ENCODE results near the gene ABCF1. TPM values are rescaled to one million over a fixed set of nuclear protein-coding genes. Genes with fewer than 3 reads are reported as not detected.
A peak's percentile ranks its signal among the peaks of the same experiment; 100 is the strongest.

ABCF1 gene
- total and polyA plus RNA-seq, 2 of the 8 experiments (the other 6 are each of a cell fraction or from before 2014, with no cell fraction given), result 48.8 to 123 TPM

GRCh38 chr6:30614044-30614842 lies 43.0 kb downstream of the ABCF1 start:
- H2AK5ac ChIP-seq (ENCODE audit: low read depth, low read length), result 0 out of 2 replicates have a peak overlapping the region, but pooled peaks have one; percentile 34
- H3K23ac ChIP-seq (ENCODE audit: insufficient read length), result no peak overlapping the region
- no peak for DNase-seq (ENCODE audit: low read depth in 1 of 2, low spot score in 2 of 2)
- H2BK120ac ChIP-seq (replicated peaks; ENCODE audit: low read depth, low read length), result no peak overlapping the region
- peak overlapping the region in 3 of 4 experiments; percentile 58 to 100 (median 59); a peak in 6 of 7 replicates for H3K9ac ChIP-seq (replicated peaks in 1 of 4; ENCODE audit: extremely low read depth in 1 of 4, low read depth in 3 of 4, low read length in 3 of 4)
- H2BK5ac ChIP-seq (ENCODE audit: low read depth, low read length), result peak overlapping the region; percentile 53; the same call in 1 of the 2 replicates
- H3K18ac ChIP-seq (ENCODE audit: extremely low read depth, low read length), result peak overlapping the region; percentile 34; the same call in 1 of the 2 replicates
- CTCF ChIA-PET (ENCODE audit: partially characterized antibody), result interaction anchor here (0.6 to 2.4 kb wide), 7 partner anchors 9 to 27 kb away, joined by 3 to 17 read pairs (median 3); no protein-coding TSS in a partner anchor
- H2BK12ac ChIP-seq (ENCODE audit: low read depth, low read length), result peak overlapping the region; percentile 35; the same call in 1 of the 2 replicates
- WGBS, 2 experiments (ENCODE audit: extremely low coverage in 1 of 2, insufficient coverage in 1 of 2, insufficient read length in 1 of 2, insufficient replicate concordance in 2 of 2, low coverage in 1 of 2, low lambda C conversion rate in 2 of 2, missing lambda C conversion rate in 1 of 2), result 72% methylated on average over 8 of the region's 8 CpGs; no CpG with 5 or more reads in 1 of the 2 experiments
- no peaks in the 10 kb centered on the region for H3K27me3 ChIP-seq (replicated peaks in 1 of 4; ENCODE audit: control insufficient read depth in 3 of 4, extremely low read depth in 1 of 4, insufficient read depth in 3 of 4, low read length in 3 of 4)
- no peak overlapping the region for H4K5ac ChIP-seq (ENCODE audit: insufficient read length, low read depth, low read length)
- H3K36me3 ChIP-seq (ENCODE audit: control insufficient read depth in 2 of 4, insufficient read depth in 4 of 4, low read length in 3 of 4), result peaks cover 6 to 48% (median 19%) of the 10 kb centered on the region in 4 experiments
- H4K20me1 ChIP-seq (replicated peaks in 1 of 2; ENCODE audit: control insufficient read depth in 1 of 2, insufficient read depth in 2 of 2, low read length in 2 of 2), result peaks cover 1 to 4% of the 10 kb centered on the region in 2 experiments
- no peak overlapping the region for H4K91ac ChIP-seq (replicated peaks; ENCODE audit: insufficient read length, low read length)
- H3K27ac ChIP-seq (ENCODE audit: low read depth, low read length), result peak overlapping the region; percentile 98
- H2AFZ ChIP-seq (ENCODE audit: low read length), result no peak overlapping the region
- no peak overlapping the region for H2BK15ac ChIP-seq (ENCODE audit: low read length)
- POLR2A ChIA-PET (ENCODE audit: partially characterized antibody), result interaction anchor here (0.6 to 4.8 kb wide), 45 partner anchors 10 to 551 kb away, joined by 3 to 443 read pairs (median 6); partner anchors contain the start of genes ABCF1, ATAT1, C6orf136 and DHX16
- peaks cover 4 to 72% of the 10 kb centered on the region in 2 experiments; a peak in 3 of 4 replicates for H3K79me2 ChIP-seq (ENCODE audit: control insufficient read depth in 1 of 2, insufficient read depth in 2 of 2, low read length in 2 of 2)
- no peak for FAIRE-seq
- peaks cover 14% of the 10 kb centered on the region for H3K23me2 ChIP-seq (ENCODE audit: low read depth, low read length)
- H3K4ac ChIP-seq (replicated peaks; ENCODE audit: insufficient read length, low read depth, low read length), result no peak overlapping the region
- H3K79me1 ChIP-seq (ENCODE audit: low read depth, low read length), result peaks cover 11% of the 10 kb centered on the region; the same call in 1 of the 2 replicates
- peak overlapping the region; percentile 96 to 98 for H3K4me2 ChIP-seq (ENCODE audit: insufficient read depth in 1 of 2, low read depth in 2 of 2, low read length in 2 of 2)
- H3K4me1 ChIP-seq (replicated peaks in 1 of 4; ENCODE audit: control insufficient read depth in 3 of 4, insufficient read depth in 4 of 4, low read length in 3 of 4), result peaks cover 0 to 6% (median 4%) of the 10 kb centered on the region in 4 experiments; a peak in 4 of 7 replicates
- no peak overlapping the region for H4K8ac ChIP-seq (ENCODE audit: extremely low read depth, insufficient read depth, low read length)
- no peak overlapping the region for H3K14ac ChIP-seq (ENCODE audit: insufficient read length)
- H3K4me3 ChIP-seq (ENCODE audit: extremely low read depth in 1 of 4, insufficient read depth in 2 of 4, low read depth in 3 of 4, low read length in 4 of 4), result peak overlapping the region; percentile 31 to 90 (median 44); a peak in 7 of 8 replicates
- H2BK20ac ChIP-seq (ENCODE audit: low read length), result no peak overlapping the region
- no peak overlapping the region for H3K56ac ChIP-seq (replicated peaks; ENCODE audit: insufficient read length, low read depth, low read length)
- no peaks in the 10 kb centered on the region for H3K9me3 ChIP-seq (ENCODE audit: insufficient read depth in 2 of 2, low read depth in 1 of 2, low read length in 1 of 2)
- no peak for TF ChIP-seq SP2 (IDR thresholded peaks at IDR 0.05; ENCODE audit: low read length)
- no peak for TF ChIP-seq EZH2 (IDR thresholded peaks at IDR 0.05; ENCODE audit: low read depth, low read length, severe bottlenecking)
- no peak for TF ChIP-seq RXRA (IDR thresholded peaks at IDR 0.05; ENCODE audit: insufficient read depth, low read depth, low read length)
- TF ChIP-seq MAFK (IDR thresholded peaks at IDR 0.05; ENCODE audit: low read depth, low read length), result no peak
- no peak for TF ChIP-seq SUZ12 (IDR thresholded peaks at IDR 0.05; ENCODE audit: low read length)
- peak; percentile 19; the same call in 1 of the 2 replicates for TF ChIP-seq CHD1 (IDR thresholded peaks at IDR 0.05; ENCODE audit: low read depth, low read length)
- no peak for TF ChIP-seq JUND (IDR thresholded peaks at IDR 0.05; ENCODE audit: low read length)
- no peak for TF ChIP-seq EGR1 (IDR thresholded peaks at IDR 0.05; ENCODE audit: borderline replicate concordance, low read depth, low read length)
- peak; percentile 24; the same call in 1 of the 2 replicates for TF ChIP-seq CHD2 (IDR thresholded peaks at IDR 0.05; ENCODE audit: low read length)
- no peak for TF ChIP-seq CTBP2 (IDR thresholded peaks at IDR 0.05; ENCODE audit: borderline replicate concordance, insufficient read depth, insufficient read length, low read length)
- TF ChIP-seq TCF12 (IDR thresholded peaks at IDR 0.05; ENCODE audit: low read depth, low read length), result no peak
